HUES64 (cell line): Measurements from ENCODE around the gene AFM.
"Not testable (repeated sequence)": the region's sequence is repeated elsewhere in the genome, so short reads cannot be mapped to it uniquely, and the experiment has no call there.

Source experiments
- H3K27ac ChIP-seq: 2 replicates; pipeline ENCODE4 v1.7.0; 2013; ENCODE audit warnings: low read depth, low read length, inconsistent platforms
- H3K27me3 ChIP-seq: 2 replicates; pipeline ENCODE4 v1.6.1; 2013; ENCODE audit warnings: mild to moderate bottlenecking, low read length; ENCODE audit not compliant: insufficient read depth
- H3K36me3 ChIP-seq: 2 replicates; pipeline ENCODE4 v1.6.1; 2013; ENCODE audit warnings: mild to moderate bottlenecking, low read length; ENCODE audit not compliant: insufficient read depth
- H3K4me1 ChIP-seq: 2 replicates; pipeline ENCODE4 v1.6.1; 2013; ENCODE audit warnings: mild to moderate bottlenecking, low read length, moderate library complexity; ENCODE audit not compliant: insufficient read depth
- H3K4me3 ChIP-seq: 2 replicates; pipeline ENCODE4 v1.5.1; 2013; ENCODE audit warnings: mild to moderate bottlenecking, low read length, moderate library complexity
- H3K9ac ChIP-seq: 2 replicates; pipeline ENCODE4 v1.6.1; 2013; ENCODE audit warnings: mild to moderate bottlenecking, low read depth, low read length
- H3K9me3 ChIP-seq: 2 replicates; pipeline ENCODE4 v1.6.1; 2013; ENCODE audit warnings: low read depth, low read length; ENCODE audit not compliant: insufficient read depth
- WGBS: fragments of 150-250, 120-280 bp; methylation state at CpG from one replicate; pipeline ENCODE4 v1.1.7; 2013; ENCODE audit warnings: missing lambda C conversion rate; 5-methylcytosine and 5-hydroxymethylcytosine counted together

Gene AFM

DNA sequence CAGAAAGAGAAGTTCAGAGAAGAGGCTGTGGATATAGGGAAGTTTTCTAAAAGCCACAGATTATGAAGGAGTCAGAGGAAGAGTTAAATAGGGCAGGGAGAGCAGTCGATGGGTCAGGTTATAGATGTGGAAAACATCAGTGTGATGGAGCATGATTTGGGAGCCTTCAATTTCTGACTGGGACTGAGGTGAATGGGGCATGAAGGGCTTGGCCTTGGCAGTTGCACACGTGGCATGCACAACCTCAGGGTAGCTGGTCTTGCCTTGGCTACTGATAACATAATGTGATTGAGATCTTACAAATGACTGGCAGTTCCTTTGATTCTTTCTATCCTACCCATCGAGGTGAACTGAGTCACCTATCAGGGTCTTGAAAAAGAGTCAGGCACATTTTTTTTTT, 59.7 kb downstream of the AFM start:
- H3K9me3 ChIP-seq: no peaks in the 10 kb centered on the region
- H3K27me3 ChIP-seq: no peaks in the 10 kb centered on the region
- H3K36me3 ChIP-seq: no peaks in the 10 kb centered on the region
- no peaks in the 10 kb centered on the region for H3K4me1 ChIP-seq
- H3K4me3 ChIP-seq: no peak overlapping the region
- H3K27ac ChIP-seq: no peak overlapping the region
- no peak overlapping the region for H3K9ac ChIP-seq
- WGBS: 90% methylated on average over 3 of the region's 3 CpGs

DNA sequence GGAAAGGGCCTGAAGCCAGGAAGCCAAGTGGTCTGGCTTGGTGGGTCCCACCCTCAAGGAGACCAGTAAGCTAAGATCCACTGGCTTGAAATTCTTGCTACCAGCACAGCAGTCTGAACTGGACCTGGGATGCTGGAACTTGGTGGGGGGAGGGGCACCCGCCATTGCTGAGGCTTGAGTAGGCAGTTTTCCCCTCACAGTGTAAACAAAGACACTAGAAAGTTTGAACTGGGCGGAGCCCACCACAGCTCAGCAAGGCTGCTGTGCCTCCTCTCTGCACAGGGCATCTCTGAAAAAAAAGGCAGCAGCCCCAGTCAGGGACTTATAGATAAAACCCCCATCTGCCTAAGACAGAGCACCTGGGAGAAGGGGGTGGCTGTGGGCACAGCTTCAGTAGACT, 63.1 kb downstream of the AFM start:
- Histone ChIP-seq H3K36me3 (no peaks in the 10 kb centered on the region), H3K4me1 (no peaks in the 10 kb centered on the region), H3K27ac (no peak overlapping the region), H3K4me3 (no peak overlapping the region), H3K9me3 (peaks cover 3% of the 10 kb centered on the region), H3K27me3 (no peaks in the 10 kb centered on the region), H3K9ac (no peak overlapping the region)
- 94% methylated on average over 2 of the region's 2 CpGs for WGBS

DNA sequence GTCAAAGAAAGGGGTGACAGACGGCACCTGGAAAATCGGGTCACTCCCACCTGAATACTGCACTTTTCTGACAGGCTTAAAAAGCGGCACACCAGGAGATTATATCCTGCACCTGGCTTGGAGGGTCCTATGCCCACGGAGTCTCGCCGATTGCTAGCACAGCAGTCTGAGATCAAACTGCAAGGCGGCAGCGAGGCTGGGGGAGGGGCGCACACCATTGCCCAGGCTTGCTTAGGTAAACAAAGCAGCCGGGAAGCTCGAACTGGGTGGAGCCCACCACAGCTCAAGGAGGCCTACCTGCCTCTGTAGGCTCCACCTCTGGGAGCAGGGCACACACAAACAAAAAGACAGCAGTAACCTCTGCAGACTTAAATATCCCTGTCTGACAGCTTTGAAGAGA, 69.3 kb downstream of the AFM start:
- H3K36me3 ChIP-seq, H3K9ac ChIP-seq, H3K27me3 ChIP-seq, H3K4me3 ChIP-seq, H3K4me1 ChIP-seq, H3K27ac ChIP-seq: not testable (repeated sequence)
- peaks cover 16% of the 10 kb centered on the region for H3K9me3 ChIP-seq
- 78% methylated on average over 11 of the region's 11 CpGs for WGBS
